GM18951 (cell line): Measurements from ENCODE around the gene CASTOR1.

Source experiments
- POLR2A ChIP-seq: IDR thresholded peaks from 4 replicates; pipeline ENCODE4 v1.6.1; 2011; ENCODE audit warnings: mild to moderate bottlenecking; ENCODE audit not compliant: insufficient read length, insufficient read depth; ENCODE audit errors: extremely low read depth
- in situ Hi-C: fragments of 300-500 bp; cut with MboI; formaldehyde crosslinking; loops from one replicate; pipeline ENCODE4 v1.12.0; 2022; ENCODE audit warnings: low sequenced_read_pairs, mixed read lengths, inconsistent platforms; ENCODE audit not compliant: unreplicated experiment

Gene CASTOR1

DNA sequence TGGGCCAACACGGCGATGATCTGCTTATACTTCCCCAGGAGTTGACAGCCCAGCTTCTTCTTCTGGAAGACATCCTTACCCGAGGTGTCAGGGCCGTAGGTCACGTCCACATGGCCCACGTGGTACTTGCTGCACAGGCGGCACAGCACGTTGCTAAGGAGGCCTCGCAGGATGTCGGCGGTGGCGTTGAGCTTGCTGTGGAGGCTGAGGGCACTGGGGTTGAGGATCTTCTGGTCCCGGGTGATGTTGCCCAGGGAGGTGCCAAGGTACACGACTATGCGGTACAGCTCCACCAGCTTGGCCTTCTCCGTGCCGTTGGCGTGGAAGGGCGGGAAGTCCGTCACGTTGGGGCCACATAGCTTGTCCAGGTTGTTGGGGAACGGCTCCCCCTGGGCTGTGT lies 45.6 kb downstream of the CASTOR1 start:
- in situ Hi-C loops = loop anchor here (25.0 kb wide), 1 partner anchor 131 kb away; no protein-coding TSS in a partner anchor
- TF ChIP-seq POLR2A = no peak

DNA sequence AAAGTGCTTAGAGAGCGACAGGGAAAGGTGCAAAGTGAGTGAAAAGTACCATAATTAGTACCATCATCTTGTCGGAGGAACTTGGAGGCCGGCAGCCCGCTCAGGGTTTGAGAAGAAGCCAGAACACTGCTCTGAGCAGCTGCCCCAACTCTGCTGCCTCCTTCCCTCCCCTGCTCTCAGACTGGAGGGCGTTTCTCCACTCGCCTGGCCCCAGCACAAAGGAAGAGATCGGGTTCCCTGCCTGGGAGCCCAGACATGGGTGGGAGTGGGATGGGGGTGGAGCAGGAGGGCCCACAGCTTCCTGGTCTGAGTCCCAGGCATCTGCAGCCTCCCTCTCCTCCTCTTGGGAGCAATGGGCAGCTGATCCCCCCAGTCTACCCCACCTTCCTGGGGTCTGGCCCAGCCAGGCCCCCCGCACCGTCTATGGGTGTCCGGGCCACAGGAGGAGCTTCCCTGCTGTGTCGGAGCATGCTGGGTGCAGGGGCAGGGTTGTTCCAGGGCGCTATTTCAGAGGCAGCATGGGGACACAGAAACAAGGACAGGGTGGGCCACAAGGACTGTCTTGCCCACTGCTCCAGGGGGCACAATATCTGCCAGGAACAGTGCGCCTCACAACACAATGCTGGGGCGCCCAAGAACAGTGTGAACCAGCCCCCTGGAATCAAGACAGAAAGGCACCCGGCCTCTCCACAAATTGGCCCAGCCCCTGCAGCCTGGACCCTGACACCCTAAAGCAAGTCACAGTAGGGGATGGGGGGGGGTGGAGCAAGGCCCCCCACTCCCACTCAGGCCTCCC lies 47.5 kb downstream of the CASTOR1 start:
- in situ Hi-C loops = loop anchor here (25.0 kb wide), 1 partner anchor 129 kb away; no protein-coding TSS in a partner anchor
- TF ChIP-seq POLR2A = no peak

- no peak for TF ChIP-seq POLR2A
- in situ Hi-C loops = loop anchor here (25.0 kb wide), 1 partner anchor 128 kb away; no protein-coding TSS in a partner anchor
Measured at GRCh38 chr22:30240541-30241417, 48.5 kb downstream of the CASTOR1 start.

GRCh38 chr22:30239488-30240405 lies 49.6 kb downstream of the CASTOR1 start:
- in situ Hi-C loops = loop anchor here (25.0 kb wide), 1 partner anchor 127 kb away; no protein-coding TSS in a partner anchor
- no peak for TF ChIP-seq POLR2A

DNA sequence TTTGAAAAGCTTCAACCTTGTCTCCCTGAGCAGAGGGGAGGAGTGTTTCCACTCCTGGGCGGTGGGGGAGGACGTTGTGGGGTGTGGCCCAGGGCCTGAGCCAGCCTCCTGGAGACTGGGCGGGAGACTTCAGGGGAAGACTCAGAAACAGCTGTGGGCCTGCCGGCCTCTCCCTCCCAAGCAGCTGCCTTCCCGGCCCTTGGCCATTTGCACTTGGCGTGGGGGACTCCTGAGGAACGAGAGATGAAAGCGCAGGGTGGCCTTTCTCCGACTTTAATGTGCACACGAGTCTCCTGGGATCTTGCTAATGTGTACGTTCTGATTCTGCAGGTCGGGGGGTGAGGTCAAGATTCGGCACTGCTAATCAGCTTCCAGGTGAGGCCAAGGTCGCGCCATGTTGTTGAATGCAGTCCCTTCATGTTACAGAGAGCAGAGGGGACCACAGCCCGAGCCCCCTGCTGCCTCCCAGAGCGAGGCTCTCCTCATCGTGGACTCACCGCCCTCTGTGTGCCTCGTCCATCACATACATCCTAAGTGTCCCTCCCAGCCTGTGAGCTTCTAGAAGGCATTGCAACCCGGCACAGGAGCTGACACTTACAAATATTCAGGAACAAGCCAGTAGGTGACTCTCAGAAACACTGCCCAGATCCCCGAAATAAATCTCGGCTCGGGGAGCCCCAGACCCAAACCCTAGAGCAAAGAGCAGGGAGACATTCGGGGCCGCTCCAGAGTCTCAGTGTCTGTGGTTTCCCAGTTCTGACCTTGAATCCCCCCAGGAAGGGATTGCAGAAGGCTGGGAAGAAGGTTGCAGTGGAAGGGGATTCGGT lies 50.4 kb downstream of the CASTOR1 start:
- in situ Hi-C loops = loop anchor here (25.0 kb wide), 1 partner anchor 127 kb away; no protein-coding TSS in a partner anchor

DNA sequence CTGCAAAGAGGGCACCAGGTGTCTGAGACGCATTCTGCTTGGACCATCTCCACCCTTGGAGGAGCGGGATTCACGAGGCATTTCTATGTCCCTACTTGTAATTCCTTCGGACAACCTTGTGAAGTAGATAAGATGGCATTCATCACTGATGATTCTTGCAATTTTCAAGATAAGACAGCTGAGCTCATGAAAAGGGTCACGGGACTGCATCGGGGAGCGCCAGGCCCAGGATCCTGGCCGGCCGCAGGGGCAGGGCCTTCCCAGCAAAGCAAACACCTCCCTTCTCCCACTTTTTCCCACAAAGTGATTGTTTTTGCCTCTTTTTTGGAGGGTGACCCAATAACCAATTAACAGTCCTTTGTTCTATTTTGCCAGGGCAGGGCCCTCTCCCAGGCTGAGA lies 51.2 kb downstream of the CASTOR1 start:
- TF ChIP-seq POLR2A = no peak
- in situ Hi-C loops = loop anchor here (25.0 kb wide), 1 partner anchor 126 kb away; no protein-coding TSS in a partner anchor

More for the DNA sequence above, 50.4 kb downstream of the CASTOR1 start:
- TF ChIP-seq POLR2A = no peak

DNA sequence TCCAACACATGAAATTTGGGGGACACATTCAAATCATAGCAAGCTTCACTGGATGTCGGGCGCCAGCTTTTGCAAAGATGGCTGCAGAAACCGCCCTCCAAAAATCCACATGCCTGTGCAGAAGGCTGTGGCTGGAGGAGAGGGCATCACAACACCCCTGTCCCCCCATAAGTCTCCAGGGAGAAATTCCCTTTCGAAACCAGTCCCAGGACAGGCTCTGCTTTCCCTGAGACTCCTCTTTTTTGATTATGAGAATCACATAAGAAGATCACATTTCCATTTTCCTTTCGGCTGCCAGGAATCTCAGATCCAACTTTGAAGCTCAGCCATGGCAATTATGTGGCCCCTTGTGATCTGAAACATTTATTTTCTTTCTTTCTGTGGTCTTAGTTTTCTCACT lies 52.4 kb downstream of the CASTOR1 start:
- no peak for TF ChIP-seq POLR2A
- in situ Hi-C loops = loop anchor here (25.0 kb wide), 1 partner anchor 125 kb away; no protein-coding TSS in a partner anchor

- in situ Hi-C loops = loop anchor here (25.0 kb wide), 1 partner anchor 123 kb away; no protein-coding TSS in a partner anchor
- no peak for TF ChIP-seq POLR2A
Measured at GRCh38 chr22:30235687-30236170, 53.6 kb downstream of the CASTOR1 start.
